ENCODE measurements around the gene CNTNAP2.
A peak's percentile ranks its signal among the peaks of the same experiment; 100 is the strongest.

Gene CNTNAP2

GRCh38 chr7:146701166-146701565 is 584.6 kb downstream of the CNTNAP2 start:
- DNase-seq = no peak

DNA sequence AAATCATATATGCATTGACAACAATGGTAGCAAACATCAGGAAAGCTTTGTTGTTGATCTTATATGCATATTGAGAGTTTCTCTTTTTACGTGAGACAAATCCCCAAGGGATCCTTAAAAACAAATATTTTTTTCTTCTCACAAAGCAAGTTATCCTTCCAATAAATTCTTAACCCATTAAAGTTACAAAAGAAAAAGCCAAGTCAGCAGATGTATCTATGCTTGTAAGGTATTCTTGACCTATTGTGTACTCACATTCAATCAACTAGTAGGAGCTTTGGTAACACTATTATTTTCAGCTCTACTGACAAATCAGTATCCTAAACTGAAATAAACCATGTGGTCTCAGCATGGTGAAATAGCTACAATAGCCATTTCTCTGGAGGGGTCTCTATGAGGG is 586.3 kb downstream of the CNTNAP2 start:
- DNase-seq = no peak

DNA sequence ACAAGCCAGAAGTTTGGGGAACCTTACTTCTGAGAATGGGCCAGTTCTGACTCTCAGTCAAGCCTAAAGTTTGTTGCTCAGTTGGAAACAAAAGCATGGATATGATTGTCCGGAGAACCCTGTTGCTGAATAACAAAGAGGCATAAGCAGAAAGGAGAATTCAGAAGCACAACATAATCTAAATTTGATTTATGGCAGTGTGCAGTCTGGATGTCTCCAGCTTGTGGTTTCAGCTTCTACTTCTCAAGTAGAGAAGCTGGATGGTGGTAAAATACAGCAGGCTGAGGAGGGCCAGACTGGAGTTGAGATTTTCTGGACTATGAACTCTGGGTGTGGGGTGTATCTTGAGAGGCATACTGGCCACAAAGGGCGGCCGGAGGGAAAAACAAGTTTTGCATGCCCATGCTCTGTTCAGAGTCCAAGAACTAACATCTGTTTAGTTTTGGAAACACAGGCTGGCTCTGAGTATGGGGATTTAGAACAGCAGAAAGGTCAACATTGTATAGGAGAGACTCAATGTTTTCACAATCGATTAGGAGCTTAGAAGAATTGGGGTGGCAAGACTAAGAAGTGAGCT is 592.9 kb downstream of the CNTNAP2 start:
- no peak for DNase-seq

GRCh38 chr7:146713205-146713604 is 596.6 kb downstream of the CNTNAP2 start:
- DNase-seq = no peak

GRCh38 chr7:146713934-146714333 is 597.3 kb downstream of the CNTNAP2 start:
- no peak for DNase-seq

DNA sequence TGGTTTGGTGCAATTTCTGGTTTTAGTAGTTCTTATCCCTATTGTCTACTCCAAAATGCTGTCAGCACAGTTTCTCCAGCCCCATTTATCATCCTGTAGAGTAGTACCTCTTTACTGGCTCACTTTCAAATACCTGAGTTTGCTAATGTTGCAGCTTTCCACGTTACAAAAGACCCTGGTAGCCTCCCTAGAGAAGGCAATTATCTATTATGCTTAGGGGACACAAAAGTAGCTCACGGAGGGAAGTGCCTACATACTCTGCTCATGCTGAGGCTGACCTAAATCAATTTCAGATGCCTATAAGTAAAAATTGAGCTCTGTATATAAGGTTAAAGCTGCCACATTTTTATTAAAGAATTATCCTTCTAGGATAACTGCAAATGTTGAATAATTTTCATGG is 603.6 kb downstream of the CNTNAP2 start:
- DNase-seq = no peak

GRCh38 chr7:146722986-146723385 is 606.4 kb downstream of the CNTNAP2 start:
- DNase-seq = no peak

- no peak for DNase-seq
Observed at GRCh38 chr7:146725520-146725919, 608.9 kb downstream of the CNTNAP2 start.

GRCh38 chr7:146728141-146728540 is 611.5 kb downstream of the CNTNAP2 start:
- no peak for DNase-seq

- no peak for DNase-seq
Observed at GRCh38 chr7:146728611-146729010, 612.0 kb downstream of the CNTNAP2 start.

DNA sequence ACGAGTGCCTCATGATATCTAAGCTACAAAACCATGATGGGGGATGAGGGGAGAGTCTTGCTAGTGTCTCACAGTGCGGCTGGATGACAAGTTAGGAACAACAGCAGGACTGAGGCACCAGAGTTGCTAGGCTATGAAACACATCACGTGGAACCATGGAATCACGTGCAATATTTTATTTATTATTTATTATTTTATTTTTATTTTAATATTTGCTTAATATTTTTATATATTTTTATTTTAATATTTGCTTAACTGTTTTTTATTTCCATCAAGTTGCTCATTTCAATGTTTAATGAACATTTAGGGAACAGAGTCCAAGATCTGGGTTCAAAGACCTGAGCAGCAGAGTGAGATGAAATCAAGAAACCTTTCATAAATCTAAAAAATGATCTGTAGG is 614.6 kb downstream of the CNTNAP2 start:
- DNase-seq = no peak

GRCh38 chr7:146735992-146736391 is 619.4 kb downstream of the CNTNAP2 start:
- DNase-seq = no peak

GRCh38 chr7:146736446-146737190 is 620.0 kb downstream of the CNTNAP2 start:
- DNase-seq = peak in 1 of 2 experiments; percentile 5

- DNase-seq = no peak
Observed at GRCh38 chr7:146740039-146740438, 623.4 kb downstream of the CNTNAP2 start.

DNA sequence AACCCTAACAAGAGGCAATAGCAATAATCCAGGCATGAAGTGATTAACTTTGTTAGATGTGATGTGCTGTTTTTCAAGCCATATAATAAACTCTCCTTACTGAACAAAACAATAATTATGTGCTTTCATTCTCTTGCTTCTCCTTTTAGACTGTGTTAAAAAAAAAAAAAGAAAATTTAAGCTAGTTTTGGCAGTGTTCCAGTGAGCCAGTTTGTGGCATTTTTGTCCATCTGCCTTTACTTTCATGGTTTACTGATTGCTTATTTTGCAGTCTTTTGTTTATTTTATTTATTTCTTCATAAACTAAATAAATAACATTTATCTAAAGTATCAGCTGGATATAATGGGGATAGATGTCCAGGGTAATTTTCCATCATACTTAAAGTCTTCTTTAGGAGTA is 625.3 kb downstream of the CNTNAP2 start:
- DNase-seq = no peak

GRCh38 chr7:146754385-146754784 is 637.8 kb downstream of the CNTNAP2 start:
- DNase-seq = no peak

- DNase-seq = no peak
Observed at GRCh38 chr7:146755585-146755984, 639.0 kb downstream of the CNTNAP2 start.

DNA sequence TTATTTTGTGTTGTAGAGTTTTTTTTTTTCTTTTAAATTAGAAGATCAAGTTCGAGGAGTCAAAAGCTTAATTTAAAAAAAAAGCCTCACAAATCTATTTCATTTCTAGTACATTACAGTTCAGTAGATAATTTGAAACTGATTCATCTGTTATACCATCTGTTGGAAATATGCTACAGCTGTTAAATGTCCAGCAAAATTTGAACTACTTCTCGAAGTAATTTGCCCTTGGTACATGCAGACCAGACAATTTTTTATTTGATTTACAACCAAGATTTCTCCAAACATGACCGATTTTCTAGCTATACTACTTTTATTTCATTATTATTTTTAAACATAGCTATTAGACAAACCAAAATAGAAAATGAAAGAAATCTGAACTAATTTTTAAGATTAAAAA is 647.9 kb downstream of the CNTNAP2 start:
- peak; percentile 30 to 70 for DNase-seq

DNA sequence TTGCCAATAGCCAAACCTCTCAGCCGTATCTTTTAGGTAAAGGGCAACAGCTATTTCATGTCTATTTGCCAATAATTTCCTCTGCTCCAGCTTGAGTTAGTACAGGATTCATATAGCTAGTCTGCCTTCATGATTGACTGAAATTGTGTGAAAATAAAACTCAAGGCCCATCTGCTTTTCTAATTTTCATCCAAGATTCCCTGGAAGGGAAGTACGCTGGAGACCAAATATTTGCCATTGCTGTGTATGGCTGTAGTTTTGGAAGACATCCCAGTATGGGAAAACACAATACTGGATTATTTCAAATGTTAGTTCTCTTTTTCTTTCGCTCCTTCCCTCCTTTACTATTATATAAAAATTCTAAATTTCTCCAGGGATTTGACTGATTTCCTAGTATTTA is 652.4 kb downstream of the CNTNAP2 start:
- DNase-seq = no peak

DNA sequence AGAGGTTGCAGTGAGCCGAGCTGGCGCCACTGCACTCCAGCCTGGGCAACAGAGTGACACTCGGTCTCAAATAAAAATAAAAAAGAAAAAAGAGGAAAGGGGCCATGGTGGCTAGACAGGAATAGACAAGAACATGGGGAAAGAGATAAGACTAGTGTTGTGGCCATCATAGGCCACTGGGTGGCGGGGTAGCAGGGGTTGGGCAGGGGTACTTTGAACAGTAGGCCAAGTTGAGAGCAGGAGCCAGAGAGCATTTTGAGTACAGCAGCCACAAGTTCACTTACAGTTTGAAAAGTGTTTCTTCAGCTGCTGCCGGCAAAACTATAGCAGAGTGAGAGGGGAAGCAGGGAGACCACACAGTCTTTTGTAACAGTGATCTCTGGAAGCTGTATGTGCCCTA is 656.0 kb downstream of the CNTNAP2 start:
- DNase-seq = peak; percentile 7

DNA sequence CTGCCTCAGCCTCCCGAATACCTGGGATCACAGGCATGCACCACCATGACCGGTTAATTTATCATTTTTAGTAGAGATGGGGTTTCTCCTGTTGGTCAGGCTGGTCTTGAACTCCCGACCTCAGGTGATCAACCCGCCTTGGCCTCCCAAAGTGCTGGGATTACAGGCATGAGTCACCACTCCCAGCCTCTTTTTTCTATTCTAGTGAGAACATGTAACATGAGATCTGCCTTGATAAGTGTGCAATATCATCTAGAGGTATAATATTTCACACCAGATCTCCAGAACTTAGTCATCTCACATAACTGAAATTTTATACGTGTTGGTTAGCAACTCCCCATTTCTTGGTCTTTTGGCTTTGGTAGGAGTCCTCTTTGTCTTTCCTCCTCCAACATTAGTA is 656.9 kb downstream of the CNTNAP2 start:
- DNase-seq = peak in 1 of 2 experiments; percentile 8

DNA sequence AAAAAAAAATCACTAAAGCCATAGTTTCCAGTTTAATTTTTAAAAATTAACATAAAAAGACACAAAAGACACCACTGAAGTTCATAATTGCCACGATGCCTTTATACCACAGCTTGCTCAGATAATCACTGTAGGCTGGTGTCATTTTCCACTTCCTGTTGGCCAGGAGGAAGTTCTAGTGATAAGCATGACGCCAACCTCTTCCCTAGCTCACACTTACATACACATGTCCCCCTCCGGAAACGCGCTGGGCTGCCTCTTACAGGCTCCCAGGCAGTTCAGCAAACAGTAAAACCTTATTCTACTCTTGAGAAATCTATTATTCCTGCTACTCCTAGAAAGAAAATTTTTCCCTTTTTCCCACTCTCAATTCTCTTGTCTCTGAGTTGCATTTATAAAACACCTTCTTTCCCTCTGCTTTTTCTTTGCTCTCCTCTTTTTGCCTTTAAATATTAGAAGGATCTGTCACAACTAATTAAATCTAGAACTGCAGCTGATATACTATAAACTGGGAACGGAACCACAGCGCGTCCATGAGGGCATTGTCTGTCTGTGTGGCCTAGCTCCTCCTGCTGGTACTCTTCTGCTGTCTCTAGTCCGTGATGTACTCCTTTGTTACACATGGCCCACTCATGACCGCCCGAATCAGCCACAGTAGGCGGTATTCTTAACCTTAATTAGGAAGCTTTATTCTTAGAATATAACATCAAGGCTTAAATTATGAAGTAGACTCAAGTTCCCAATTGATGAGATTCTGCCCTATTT is 664.9 kb downstream of the CNTNAP2 start:
- no peak for DNase-seq

DNA sequence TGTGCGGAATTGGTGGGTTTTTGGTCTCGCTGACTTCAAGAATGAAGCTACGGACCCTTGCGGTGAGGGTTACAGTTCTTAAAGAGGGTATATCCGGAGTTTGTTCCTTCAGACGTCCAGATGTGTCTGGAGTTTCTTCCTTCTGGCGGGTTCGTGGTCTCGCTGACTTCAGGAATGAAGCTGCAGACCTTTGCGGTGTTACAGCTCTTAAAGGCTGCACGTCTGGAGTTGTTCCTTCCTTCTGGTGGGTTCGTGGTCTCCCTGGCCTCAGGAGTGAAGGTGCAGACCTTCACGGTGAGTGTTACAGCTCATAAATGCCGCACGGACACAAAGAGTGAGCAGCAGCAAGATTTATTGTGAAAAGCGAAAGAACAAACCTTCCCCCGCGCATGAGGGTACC is 670.7 kb downstream of the CNTNAP2 start:
- no peak for DNase-seq

DNA sequence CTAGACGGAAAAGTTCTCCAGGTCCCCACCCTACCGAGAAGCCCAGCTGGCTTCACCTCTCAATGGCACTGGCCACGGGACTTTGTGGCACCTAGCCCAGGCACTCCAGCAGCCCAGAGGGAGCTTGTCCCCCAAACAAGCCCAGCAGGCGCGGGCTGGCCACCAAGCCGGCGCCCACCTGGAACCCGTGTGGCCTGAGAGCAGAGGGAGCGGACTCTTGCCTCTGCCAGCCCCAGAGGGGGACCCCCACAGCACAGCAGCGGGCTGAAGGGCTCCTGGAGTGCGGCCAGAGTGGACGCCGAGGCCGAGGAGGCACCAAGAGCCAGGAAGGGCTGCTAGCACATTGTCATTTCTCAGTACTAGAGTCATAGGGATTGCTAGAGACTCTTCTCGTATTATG is 671.4 kb downstream of the CNTNAP2 start:
- no peak for DNase-seq

All from NCI-H524 (cell line).